Activated effector memory CD4-positive, alpha-beta T cell treated with anti-CD3 and anti-CD28 coated beads, Interleukin-2, amount 50 U/mL, for 16 hours (primary cell): Measurements from ENCODE around the gene CCR2.
"Not testable (repeated sequence)": the region's sequence is repeated elsewhere in the genome, so short reads cannot be mapped to it uniquely, and the experiment has no call there.

ENCODE experiments used
- DNase-seq: peaks from one replicate; pipeline ENCODE4 v3.0.0-alpha.2; 2020

CCR2 gene

DNA sequence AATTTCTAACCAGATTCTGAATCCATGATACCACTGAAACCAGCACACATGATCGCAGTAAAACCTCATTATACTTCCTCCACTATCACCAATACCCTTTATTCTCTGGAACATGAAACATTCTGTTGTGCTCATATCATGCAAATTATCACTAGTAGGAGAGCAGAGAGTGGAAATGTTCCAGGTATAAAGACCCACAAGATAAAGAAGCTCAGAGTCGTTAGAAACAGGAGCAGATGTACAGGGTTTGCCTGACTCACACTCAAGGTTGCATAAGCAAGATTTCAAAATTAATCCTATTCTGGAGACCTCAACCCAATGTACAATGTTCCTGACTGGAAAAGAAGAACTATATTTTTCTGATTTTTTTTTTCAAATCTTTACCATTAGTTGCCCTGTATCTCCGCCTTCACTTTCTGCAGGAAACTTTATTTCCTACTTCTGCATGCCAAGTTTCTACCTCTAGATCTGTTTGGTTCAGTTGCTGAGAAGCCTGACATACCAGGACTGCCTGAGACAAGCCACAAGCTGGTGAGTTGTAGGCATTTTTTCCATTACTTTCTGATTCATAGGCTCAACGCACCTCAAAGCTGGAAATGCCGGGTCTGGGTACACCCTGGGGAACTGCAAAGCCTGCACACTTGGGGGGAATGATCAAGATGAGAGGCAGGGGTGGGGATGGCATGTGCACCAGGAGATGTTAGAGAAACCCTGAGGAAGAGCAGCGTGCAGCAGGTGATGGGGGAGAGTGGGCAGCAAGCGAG, at the start of gene CCR2:
CCR2 (plus strand) TSS at position 465 of the 764 bp plus-strand sequence. CDS start 3,417 bp downstream, outside the sequence.
- DNase-seq = peak; percentile 71

DNA sequence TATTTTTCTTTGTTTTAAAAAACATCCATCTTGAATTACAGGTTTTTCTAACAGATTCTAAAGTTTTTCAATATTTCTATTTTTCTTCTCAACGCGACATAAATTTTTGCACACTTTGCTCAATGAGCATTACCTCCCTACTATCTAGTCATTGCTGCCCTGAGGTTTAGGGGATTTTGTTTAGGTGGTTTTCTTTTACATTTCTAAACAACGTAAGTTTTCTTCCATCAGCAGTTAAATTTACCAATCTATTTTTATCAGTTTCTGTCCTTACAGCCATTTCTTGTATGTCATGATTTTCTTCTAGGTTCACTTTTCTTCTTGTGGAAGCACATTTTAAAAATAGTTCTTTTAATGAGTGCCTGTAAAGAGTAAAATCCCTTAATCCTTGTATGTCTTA, 49.2 kb upstream of the CCR2 start:
- no peak for DNase-seq

DNA sequence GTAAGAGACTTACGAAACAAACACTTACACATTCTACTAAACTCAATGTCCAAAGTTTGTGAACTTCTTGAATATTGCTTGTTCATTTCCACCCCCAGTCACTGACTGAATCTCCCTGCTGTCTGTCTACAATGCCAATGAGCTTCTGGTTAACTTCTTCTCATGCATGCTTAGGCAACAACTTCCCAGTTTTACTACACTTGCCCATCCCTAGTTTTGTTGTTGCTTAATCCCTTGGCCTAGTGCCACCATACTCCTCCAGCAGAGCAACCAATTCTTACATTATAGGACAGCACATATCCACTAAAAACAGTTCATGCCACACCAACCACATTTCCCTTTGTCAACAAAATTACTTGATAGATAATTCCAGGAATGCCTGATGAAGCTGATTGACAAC, 40.9 kb upstream of the CCR2 start:
- DNase-seq = no peak

DNA sequence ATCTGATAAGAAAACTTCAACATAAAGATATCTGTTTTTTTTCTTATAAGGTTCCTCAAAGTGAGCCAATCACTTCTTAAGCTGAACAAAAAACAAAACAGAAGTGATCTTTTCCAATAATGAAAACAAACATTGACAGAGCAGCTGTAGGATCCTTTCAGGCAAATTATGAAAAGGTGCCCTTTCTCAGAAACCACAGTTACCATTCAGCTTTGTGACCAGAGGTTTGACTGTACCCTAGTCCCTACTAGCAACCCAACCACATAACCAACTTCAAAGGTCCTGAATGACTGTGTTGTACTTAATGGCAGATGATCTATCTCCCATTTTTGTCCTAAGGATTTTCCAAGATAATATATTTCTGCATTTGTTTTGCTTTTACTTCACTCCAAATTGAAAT, 39.4 kb upstream of the CCR2 start:
- DNase-seq = no peak

DNA sequence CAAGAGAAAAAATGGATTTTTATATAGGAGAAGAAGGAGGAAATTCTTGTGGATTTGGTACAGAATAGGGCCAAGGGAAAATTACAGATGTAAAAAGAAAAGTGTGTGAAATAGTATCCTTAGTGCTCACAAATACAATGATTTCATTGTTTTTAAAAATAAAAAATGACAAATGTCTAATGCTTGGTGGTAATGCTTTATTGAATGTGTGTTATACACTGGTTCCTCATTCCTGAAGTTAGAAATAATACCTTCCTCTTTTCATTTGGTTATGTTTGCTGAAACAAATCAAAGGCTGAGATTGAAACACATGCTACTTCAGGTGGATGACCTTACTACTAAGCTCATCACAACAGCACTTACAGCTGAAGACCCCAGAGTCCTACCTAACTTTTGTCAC, 37.7 kb upstream of the CCR2 start:
- DNase-seq = no peak

DNA sequence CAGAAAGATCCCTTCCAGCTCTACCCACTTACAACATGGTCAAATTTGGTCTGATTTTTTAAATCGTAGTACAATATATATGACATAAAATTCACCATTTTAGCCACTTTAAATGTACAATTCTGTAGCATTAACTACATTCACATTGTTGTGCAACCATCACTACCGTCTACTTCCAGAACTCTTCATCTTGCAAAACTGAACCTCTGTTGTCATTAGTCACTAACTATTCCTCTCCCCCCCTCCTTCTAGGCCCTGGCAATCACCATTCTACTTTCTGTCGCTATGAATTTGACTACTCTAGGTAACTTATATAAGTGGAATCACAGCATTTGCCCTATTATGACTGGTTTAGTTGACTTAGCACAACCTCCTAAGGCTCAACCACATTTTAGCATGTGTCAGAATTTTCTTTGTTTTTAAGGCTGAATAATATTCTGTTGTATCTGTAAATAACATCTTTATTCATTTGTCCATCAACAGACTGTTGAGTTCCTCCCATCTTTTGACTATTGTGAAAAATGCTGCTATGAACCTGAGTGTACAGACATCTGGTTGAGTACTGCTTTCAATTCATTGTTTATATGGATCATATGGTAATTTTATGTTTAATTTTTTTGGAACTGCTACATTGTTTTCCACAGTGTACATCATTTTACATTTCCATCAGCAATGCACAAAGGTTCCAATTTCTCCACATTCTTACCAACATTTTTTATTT, 35.5 kb upstream of the CCR2 start:
- no peak for DNase-seq

DNA sequence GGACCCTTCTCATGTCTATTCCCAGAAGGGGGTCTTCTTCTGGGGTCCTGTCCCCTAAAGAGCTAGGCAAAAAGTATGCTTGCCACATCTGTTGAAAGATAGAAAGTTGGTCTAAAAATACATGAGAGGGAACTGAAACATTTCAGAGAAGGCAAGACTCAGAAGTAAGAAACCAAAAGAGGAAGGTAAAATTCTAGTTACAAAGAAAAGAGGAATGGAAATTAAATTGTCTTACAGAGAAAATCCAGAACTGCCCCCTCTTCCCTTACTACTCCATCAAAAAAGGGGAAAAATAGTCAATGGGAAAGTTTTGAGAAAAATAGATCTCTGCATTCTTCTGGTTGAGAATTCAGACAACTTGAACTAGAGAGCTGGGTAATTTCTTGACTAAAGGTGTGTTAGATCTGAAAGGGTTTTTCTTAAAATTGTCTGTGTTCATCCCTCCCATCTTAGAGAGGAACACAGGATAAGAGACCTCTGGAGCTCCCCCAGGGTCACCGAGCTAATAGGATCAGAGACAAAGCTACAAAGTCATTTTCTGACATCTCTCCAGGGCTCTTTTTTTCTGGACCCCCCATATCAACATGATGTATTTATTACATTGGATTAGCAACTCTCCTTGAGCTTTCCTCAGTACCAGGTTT, 32.3 kb upstream of the CCR2 start:
- DNase-seq = no peak

DNA sequence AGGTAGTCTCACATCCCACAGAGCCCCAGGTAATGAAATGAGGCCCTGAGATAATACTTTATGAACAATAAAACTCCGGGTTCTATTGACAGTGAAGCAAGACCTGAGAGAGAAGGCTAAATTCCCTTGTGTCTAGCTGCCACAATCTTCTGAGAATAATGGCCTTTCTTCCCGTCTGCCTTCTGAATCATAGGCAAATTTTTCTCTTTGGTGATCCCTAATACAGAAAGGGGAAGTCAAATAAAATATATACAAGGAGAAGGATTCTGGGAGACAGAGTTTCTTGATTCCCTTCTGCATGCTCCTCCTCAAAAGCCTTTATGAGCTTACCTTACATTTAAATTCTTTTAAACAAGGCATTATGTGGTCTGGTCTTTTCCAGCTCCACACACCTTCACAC, 29.9 kb upstream of the CCR2 start:
- DNase-seq = no peak

DNA sequence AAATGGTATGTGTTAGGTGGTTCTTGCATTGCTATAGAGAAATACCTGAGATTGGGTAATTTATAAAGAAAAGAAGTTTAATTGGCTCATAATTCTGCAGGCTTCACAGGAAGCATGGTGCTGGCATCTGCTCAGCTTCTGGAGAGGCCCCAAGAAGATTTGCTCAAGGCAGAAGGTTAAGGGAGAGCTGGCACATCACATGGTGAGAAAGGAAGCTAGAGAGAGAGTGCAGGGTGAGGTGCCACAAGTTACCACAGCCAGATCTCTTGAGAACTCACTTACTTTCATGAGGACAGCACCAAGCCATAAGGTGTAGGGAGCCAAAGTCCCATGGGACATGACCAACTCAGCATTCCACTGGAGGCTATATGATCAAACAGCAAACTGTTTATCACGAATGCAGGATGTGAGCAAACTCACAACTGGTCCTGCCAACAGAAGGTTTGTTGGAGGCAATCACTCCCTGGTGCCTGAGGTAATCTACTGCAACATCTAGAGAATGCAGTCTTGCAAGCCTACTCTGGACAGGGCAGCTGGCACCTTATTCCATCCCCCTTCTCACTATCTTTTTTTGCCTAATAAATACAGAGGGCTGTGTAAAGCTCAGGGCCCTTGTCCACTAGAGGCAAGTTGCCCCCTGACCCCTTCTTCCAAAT, 28.1 kb upstream of the CCR2 start:
- DNase-seq = no peak

DNA sequence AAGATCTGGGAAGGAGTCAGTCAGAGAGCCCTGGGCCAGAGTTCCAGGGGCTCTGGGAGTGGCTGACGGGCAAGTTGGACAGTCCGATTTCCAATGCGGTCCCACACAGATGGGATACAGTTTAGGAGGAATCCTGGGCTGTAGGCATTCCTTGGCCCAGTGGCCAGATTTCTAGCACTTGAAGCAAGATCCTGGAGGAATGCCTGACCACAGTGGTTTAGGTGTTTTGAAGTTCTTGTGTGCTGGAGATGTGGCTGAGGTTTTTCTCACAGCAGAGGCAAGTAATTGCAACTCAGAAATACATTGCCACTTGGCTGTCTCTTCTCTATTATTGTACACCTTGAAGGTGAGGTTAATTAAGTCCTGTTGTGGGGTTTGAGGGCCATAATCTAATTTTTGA, 23.2 kb upstream of the CCR2 start:
- not testable (repeated sequence) for DNase-seq

DNA sequence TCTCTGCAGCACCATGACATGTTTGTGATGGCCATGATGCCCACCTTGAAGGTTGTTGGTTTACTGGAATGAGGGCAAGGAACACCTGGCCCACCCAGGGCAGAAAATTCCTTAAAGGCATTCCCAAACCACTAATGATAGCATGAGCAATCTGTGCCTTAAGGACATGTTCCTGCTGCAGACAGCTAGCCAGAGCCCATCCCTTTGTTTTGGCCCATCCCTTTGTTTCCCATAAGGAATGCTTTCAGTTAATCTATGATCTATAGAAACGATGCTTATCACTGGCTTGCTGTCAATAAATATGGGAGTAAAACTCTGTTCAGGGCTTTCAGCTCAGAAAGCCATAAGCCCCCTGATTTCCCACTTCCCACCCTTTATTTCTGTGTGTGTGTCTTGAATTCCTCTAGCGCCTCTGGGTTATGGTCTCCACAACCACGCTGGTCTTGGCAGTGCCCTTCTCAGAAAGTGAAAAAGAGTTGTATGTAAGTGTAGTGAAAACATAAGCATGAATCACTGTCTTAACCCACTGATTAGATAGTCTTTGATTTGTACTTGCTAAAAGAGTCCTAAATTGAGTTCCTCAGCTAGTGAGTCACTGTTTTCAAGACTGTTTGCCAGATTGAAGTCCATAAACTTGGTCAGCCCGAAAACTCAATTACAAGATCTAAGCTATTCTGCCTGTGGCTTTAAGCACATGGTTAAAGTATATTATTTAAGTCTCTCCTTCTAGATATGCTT, 19.0 kb upstream of the CCR2 start:
- DNase-seq = no peak

DNA sequence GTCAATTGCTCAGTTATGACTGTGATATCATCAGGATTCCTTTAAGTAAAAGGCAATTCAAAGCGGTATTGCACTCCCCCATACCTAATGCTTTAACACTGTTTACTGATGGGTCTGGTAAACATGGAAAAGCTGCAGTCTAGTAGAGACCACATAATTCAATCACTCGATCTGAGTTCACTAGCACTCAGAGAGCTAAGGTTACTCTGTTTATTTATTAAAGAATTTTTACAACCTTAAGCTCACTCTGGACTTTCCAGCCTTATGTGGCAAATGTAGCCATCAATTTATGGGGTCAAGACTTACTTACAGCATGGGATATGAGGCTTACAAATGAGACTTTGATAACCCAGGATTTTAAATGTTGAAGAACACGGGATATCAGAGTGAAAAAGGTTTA, 18.4 kb upstream of the CCR2 start:
- no peak for DNase-seq

DNA sequence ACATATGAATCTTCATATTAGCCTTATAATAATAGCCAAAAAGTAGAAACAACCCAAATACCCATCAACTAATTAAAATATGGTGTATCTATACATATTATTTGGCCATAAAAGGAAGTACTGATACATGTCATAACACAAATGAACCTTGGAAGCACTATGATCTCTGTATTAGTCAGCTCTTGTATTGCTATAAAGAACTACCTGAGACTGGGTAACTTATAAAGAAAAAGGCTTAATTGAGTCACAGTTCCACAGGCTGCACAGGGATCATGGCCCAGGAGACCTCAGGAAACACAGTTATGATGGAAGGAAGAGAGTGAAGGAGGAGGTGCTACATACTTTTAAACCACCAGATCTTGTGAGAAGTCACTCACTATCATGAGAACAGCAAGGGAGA, 16.0 kb upstream of the CCR2 start:
- DNase-seq = no peak

DNA sequence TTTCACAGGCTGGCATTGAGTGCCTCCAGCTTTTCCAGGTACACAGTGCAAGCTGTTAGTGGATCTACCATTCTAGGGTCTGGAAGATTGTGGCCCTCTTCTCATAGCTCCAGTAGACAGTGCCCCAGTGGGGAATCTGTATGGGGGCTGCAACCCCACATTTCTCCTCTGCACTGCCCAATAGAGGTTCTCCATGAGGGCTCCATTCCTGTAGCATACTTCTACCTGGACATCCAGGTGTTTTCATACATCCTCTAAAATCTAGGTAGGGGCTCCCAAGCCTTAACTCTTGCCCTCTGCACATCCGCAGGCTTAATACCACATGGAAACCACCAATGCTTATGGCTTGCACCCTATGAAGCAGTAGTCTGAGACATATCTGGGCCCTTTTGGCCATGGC, 15.1 kb upstream of the CCR2 start:
- no peak for DNase-seq

DNA sequence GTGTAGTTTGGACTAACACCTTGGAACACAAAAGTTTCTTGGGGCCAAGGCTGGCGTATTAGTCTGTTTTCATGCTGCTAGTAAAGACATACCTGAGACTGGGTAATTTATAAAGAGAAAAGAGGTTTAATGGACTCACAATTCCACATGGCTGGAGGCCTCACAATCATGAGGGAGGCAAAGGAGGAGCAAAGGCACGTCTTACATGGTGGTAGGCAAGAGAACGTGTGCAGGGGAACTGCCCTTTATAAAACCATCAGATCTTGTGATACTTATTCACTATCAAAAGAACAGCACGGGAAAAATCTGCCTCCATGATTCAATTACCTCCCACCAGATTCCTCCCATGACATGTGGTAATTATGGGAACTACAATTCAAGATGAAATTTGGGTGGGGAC, 9.4 kb upstream of the CCR2 start:
- DNase-seq = no peak

DNA sequence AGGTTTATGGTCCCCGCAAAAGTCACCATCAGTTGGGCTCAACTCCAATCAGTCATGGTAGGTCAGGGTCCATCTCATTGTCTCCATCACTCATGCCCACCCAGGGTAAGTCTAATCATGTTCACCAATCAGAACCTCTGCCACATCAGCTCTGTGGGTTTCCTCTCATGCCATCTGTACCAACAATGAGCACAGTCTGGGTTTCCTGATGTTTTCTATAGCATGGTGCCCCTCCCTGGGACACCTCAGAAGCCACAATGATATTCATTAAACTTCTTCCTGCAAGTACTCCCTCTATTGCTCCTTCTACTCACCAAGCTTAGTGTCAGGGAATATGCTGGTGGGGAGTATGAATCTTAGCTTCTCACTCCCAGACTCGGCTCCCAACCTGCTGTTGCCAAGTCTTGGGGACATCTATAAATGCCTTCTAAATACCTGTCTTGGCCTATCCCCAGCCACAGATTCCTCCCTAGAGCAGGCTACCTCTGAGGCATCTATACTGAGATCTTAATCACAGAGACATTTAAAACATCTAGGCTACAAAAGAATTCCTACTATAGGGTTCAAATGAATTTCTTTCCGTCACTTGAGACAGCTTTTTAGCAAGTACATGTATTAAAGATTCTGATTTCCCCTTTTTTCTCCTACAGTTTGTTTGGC, 5.0 kb upstream of the CCR2 start:
- DNase-seq = no peak

DNA sequence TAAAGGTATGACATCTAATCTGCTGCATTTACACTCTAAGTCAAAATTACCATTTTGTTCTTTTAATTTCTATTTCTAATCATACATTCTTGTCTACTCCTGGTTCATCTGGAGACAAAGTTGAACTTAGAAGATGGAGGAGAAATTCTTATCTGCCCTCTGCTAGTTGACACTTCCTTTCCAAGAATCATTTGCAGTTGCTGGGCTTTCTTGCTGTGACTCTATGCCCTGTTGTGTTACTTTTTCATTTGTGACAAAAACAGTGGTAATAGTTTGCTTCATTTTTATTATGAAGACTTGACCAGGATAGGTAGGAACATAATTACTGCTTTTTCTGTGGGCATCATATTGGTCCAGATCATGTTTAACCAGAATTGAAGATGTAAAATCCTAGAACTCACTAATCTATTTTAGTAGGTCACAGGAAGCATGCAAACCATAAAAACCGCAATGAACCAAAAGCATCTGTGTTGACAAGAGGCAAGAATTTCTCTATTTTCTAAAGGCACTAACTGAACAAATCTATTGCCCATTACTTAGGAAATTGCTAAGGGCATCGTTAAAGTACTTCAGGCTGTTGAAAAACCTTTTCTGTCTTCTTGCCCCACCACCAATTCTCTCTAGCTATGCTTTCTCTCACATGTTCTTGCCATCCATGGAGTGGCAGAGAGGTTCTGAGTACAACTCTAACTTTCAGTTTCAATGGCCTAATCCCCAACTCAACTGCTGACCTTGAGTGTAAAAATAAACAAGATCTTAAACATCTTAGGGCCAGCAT, 4.2 kb upstream of the CCR2 start:
- no peak for DNase-seq

DNA sequence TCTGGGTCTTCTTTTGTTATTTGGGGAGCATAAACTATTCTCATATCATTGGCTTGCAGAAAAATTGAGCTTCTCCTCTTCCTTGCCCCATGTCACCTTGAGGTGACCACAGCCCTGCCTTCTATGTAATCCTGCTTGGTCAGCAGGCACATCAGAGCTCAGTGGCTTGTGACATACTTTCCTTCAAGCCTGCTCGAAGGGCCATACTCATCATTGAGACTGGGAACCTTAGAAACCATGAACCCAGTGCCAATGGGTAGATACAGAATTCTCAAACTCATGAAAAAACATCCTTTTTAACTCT, 3.7 kb upstream of the CCR2 start:
- no peak for DNase-seq

DNA sequence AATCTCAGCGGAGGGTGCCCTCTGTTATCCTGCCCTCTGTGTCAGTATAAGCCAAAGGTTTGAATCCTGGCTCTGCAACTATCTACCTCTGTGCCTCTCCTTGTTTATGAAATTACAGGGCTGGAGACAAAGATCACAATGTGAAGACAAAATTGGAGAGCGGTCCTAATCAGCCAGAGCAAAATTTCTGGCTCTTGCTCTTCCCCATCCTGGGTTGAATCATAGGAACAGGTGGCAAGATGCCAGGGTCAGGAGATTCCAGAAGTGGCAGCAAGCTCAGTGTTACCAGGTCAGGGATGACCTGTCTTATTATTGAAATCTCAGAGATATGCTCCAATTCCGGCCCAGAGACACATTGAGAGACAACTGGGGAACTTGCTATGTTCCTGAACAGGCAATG, 2.3 kb upstream of the CCR2 start:
- DNase-seq = no peak

DNA sequence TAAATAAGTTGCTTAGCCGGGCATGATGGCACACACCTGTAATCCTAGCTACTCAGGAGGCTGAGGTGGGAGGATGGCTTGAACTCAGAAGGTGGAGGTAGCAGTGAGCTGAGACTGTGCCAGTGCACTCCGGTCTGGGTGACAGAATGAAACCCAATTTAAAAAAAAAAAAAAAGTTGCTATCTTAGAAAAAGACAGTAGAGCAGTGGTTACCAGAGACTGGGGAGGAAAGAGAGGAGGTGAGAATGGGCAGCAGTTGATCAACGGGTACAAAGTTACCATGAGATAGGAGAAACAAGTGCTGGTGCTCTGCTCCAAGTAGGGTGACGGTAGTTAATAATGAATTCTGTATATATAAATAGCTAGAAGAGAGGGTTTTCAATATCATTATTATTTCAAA, 821 bp upstream of the CCR2 start:
- DNase-seq = no peak

DNA sequence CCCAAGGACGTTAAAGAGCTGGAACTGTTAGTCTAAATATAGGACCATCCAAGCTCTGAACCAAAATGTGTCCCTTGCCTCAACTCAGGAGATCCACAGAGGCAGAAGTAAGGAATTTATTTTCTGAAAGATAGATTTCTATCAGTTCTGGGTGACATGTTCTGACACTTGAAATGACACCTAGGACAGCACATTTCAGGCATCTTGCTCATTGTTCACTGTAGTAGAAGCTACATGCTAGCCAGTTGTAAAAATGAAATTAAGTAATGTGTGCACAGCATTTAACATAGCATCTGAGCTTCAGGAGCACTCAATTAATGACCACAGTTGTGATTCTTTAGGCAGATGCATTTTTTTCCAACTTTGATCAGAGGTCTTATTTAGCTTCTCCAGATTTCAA, 567 bp downstream of the CCR2 start:
- no peak for DNase-seq

DNA sequence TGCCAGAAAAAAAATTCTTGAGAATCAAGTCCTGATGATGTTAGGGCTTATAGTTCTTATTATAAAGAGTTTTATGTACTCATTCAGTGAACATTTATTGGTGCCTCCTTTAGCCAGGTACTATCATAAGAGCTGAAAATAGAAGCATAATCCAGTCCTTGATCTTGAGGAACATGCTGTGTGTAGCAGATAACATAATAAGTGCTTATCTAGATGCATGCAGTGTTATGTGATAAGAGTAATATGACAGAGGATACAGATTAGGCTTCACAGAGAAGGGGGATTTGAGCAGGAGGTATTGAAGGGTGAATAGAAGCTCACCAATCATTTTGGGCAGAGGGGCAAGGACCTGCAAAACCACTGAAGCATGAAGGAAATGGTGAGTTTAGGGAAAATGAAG, 1.1 kb downstream of the CCR2 start:
- DNase-seq = no peak
